HepG2 (cell line): ENCODE data around the gene YIF1B. TPM values are rescaled to one million over a fixed set of nuclear protein-coding genes. Genes with fewer than 3 reads are reported as not detected.
A peak's percentile ranks its signal among the peaks of the same experiment; 100 is the strongest.

ENCODE experiments used
- ARNTL ChIP-seq: sonication (generic); formaldehyde crosslinking; IDR thresholded peaks from 2 replicates; pipeline ENCODE4 v1.4.0; 2020; ENCODE audit warnings: mild to moderate bottlenecking, missing genetic modification reagents
- CAMTA2 ChIP-seq: sonication (generic); formaldehyde crosslinking; IDR thresholded peaks from 2 replicates; pipeline ENCODE4 v1.4.0; 2020; ENCODE audit warnings: mild to moderate bottlenecking, missing genetic modification reagents, borderline replicate concordance
- CEBPB ChIP-seq: IDR thresholded peaks from 2 replicates; pipeline ENCODE4 v1.6.1; 2011; ENCODE audit warnings: low read depth, low read length, improper control_type of control experiment, borderline replicate concordance
- CENPX ChIP-seq: sonication (generic); formaldehyde crosslinking; IDR thresholded peaks from 2 replicates; pipeline ENCODE4 v1.9.0; 2021; ENCODE audit warnings: mild to moderate bottlenecking, missing genetic modification reagents, moderate library complexity
- CHCHD3 ChIP-seq: sonication (generic); formaldehyde crosslinking; IDR thresholded peaks from 2 replicates; pipeline ENCODE4 v1.8.0; 2022; ENCODE audit warnings: mild to moderate bottlenecking, missing genetic modification reagents, moderate library complexity
- DNMT3B ChIP-seq: conservative IDR thresholded peaks from 2 replicates; pipeline ENCODE4 v1.6.1; 2016; ENCODE audit warnings: missing biosample characterization, control low read depth
- KDM4B ChIP-seq: sonication (generic); formaldehyde crosslinking; IDR thresholded peaks from 2 replicates; pipeline ENCODE4 v1.4.0; 2020; ENCODE audit warnings: missing genetic modification reagents
- MED8 ChIP-seq: sonication (generic); formaldehyde crosslinking; IDR thresholded peaks from 2 replicates; pipeline ENCODE4 v1.8.1; 2023; ENCODE audit warnings: mild to moderate bottlenecking, missing genetic modification reagents; ENCODE audit not compliant: insufficient replicate concordance
- NKX3-1 ChIP-seq: sonication (generic); formaldehyde crosslinking; IDR thresholded peaks from 2 replicates; pipeline ENCODE4 v1.5.0; 2020; ENCODE audit warnings: missing genetic modification reagents
- PHF5A ChIP-seq: IDR thresholded peaks from one replicate; pipeline ENCODE4 v1.6.1; 2018; ENCODE audit warnings: low read depth, missing genetic modification reagents; ENCODE audit not compliant: unreplicated experiment
- PPARG ChIP-seq: conservative IDR thresholded peaks from 2 replicates; pipeline ENCODE4 v1.6.1; 2016; ENCODE audit warnings: missing biosample characterization, missing genetic modification reagents
- RAD51 ChIP-seq: fragments of 450-650 bp; IDR thresholded peaks from 2 replicates; pipeline ENCODE4 v1.6.1; 2016; ENCODE audit warnings: borderline replicate concordance
- RBM22 ChIP-seq: fragments of 200-400 bp; formaldehyde crosslinking; optimal IDR thresholded peaks from 2 replicates; pipeline ENCODE3; 2017; ENCODE audit warnings: mild to moderate bottlenecking, low read length, moderate library complexity
- SOX5 ChIP-seq: IDR thresholded peaks from 2 replicates; pipeline ENCODE4 v1.6.1; 2016; ENCODE audit warnings: borderline replicate concordance
- U2AF2 ChIP-seq: fragments of 200-400 bp; formaldehyde crosslinking; IDR thresholded peaks from 2 replicates; pipeline ENCODE4 v1.6.1; 2017; ENCODE audit warnings: low read depth, mild to moderate bottlenecking, low read length
- ZFAT ChIP-seq: sonication (generic); formaldehyde crosslinking; conservative IDR thresholded peaks from 2 replicates; pipeline ENCODE4 v1.8.1; 2023; ENCODE audit warnings: missing genetic modification reagents, inconsistent platforms
- ZNF121 ChIP-seq: sonication (generic); formaldehyde crosslinking; IDR thresholded peaks from 2 replicates; pipeline ENCODE4 v1.5.0; 2020; ENCODE audit warnings: mild to moderate bottlenecking, missing genetic modification reagents
- ZNF20 ChIP-seq: sonication (generic); formaldehyde crosslinking; IDR thresholded peaks from 2 replicates; pipeline ENCODE4 v1.4.0; 2020; ENCODE audit warnings: mild to moderate bottlenecking, moderate library complexity, missing genetic modification reagents
- ZNF546 ChIP-seq: sonication (generic); formaldehyde crosslinking; conservative IDR thresholded peaks from 2 replicates; pipeline ENCODE4 v1.8.1; 2023; ENCODE audit warnings: mild to moderate bottlenecking, missing genetic modification reagents
- ZNF660 ChIP-seq: sonication (generic); formaldehyde crosslinking; IDR thresholded peaks from 2 replicates; pipeline ENCODE4 v1.5.1; 2020; ENCODE audit warnings: mild to moderate bottlenecking, low read depth, missing genetic modification reagents, borderline replicate concordance
- ZNF703 ChIP-seq: sonication (generic); formaldehyde crosslinking; IDR thresholded peaks from 2 replicates; pipeline ENCODE4 v1.5.1; 2020; ENCODE audit warnings: missing genetic modification reagents, mild to moderate bottlenecking, moderate library complexity, borderline replicate concordance
- ZNF772 ChIP-seq: sonication (generic); formaldehyde crosslinking; IDR thresholded peaks from 2 replicates; pipeline ENCODE4 v1.5.0; 2020; ENCODE audit warnings: mild to moderate bottlenecking, missing genetic modification reagents
- ZNF788 ChIP-seq: sonication (generic); formaldehyde crosslinking; IDR thresholded peaks from 2 replicates; pipeline ENCODE4 v1.5.0; 2020; ENCODE audit warnings: mild to moderate bottlenecking, missing genetic modification reagents, borderline replicate concordance
- ZNF83 ChIP-seq: sonication (generic); formaldehyde crosslinking; IDR thresholded peaks from 2 replicates; pipeline ENCODE4 v1.4.0; 2020; ENCODE audit warnings: missing genetic modification reagents, mild to moderate bottlenecking, borderline replicate concordance
- ZSCAN30 ChIP-seq: sonication (generic); formaldehyde crosslinking; IDR thresholded peaks from 2 replicates; pipeline ENCODE4 v1.5.0; 2020; ENCODE audit warnings: mild to moderate bottlenecking, missing genetic modification reagents
- polyA plus RNA-seq, 8 experiments: library from polyadenylated mRNA; depleted of rRNA in 3 of 8; stranded (reverse) in 7 of 8; unstranded in 1 of 8; fragments of >200 nt; fragmentation: Illumina TruSeq in 4 of 8; extraction: Trizol in 4 of 8; gene quantifications; 2 replicates each; pipeline versions ENCODE4 v1.2.1 to v1.2.3, GENCODE V29; 2011 to 2016; ENCODE audit warnings: low read depth in 4 of 8, missing spikeins in 1 of 8, mixed read lengths in 1 of 8; ENCODE audit not compliant: insufficient read depth in 1 of 8
- total RNA-seq, 5 experiments: library from RNA; depleted of rRNA; stranded (reverse); fragments of >200 nt; fragmentation: Illumina TruSeq; extraction: Trizol; gene quantifications; 2 replicates each; pipeline ENCODE4 v1.2.3, GENCODE V29; 2016; ENCODE audit warnings: low read depth in 1 of 5
- TF ChIP-seq, protein P1 (sequence below): sonication (generic); formaldehyde crosslinking; IDR thresholded peaks from 2 replicates; pipeline ENCODE4 v1.4.0; 2020; ENCODE audit warnings: missing genetic modification reagents
- TF ChIP-seq, protein P2 (sequence below): sonication (generic); formaldehyde crosslinking; IDR thresholded peaks from 2 replicates; pipeline ENCODE4 v1.8.0; 2022; ENCODE audit warnings: mild to moderate bottlenecking, missing genetic modification reagents, borderline replicate concordance
- TF ChIP-seq, protein P3 (sequence below): sonication (generic); formaldehyde crosslinking; IDR thresholded peaks from 2 replicates; pipeline ENCODE4 v1.8.0; 2022; ENCODE audit warnings: mild to moderate bottlenecking, missing genetic modification reagents

The YIF1B gene
- total and polyA plus RNA-seq, 2 of the 13 experiments (the other 11 are each of a cell fraction or from before 2014, with no cell fraction given): 41.4 to 85.2 TPM

DNA sequence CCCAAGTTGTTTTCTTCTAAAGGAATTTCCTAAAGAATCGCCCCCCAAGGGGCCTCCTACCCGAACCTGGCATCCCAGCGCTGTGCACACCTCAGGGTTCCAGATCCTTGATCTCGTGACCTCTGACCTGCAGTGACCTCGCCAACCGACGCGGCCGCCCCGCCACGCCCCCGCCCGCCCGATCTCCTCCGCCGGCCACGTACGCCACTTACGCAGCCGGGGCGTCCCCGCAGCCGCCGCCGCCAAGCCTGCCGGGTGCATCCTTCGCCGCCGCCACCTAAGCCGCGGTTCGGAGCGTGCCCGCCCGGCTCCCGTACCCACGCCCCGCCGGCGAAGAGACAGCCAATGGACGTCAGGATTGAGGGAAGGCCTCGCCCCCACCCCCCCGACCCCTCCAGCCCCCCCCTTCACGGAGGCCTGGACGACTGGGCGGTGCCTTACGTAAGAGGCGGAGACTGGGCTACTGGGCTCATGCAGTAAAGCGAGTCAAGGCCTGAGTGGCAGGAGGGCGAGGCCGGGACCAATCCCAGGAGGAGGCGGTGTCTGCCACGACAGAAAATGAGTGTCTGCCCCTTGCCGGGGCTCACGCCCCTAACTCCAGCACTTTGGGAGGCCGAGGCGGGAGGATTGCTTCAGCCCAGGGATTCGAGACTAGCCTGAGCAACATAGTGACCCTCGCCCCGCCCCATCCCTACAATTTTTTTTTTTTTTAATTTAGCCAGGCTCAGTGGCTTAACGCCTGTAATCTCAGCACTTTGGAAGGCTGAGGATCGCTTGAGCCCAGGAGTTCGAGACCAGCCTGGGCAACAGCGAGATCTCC, at the start of gene YIF1B (continued):
- TF ChIP-seq KDM4B (CRISPR knock-in tag) (no peak), ARNTL (CRISPR knock-in tag) (no peak), ZFAT (no peak), MED8 (CRISPR knock-in tag) (no peak), SOX5 (CRISPR knock-in tag) (no peak), U2AF2 (no peak), CENPX (no peak), ZNF660 (CRISPR knock-in tag) (no peak), ZNF83 (CRISPR knock-in tag) (no peak), CAMTA2 (CRISPR knock-in tag) (no peak), PPARG (no peak), RAD51 (no peak), ZNF546 (CRISPR knock-in tag) (no peak), ZNF772 (CRISPR knock-in tag) (no peak), ZNF788 (no peak), PHF5A (CRISPR knock-in tag) (no peak), ZNF121 (CRISPR knock-in tag) (no peak), ZNF20 (CRISPR knock-in tag) (no peak), CHCHD3 (CRISPR knock-in tag) (0 out of 2 replicates have a peak, but pooled peaks have one; percentile 42), RBM22 (no peak), ZNF703 (no peak), DNMT3B (CRISPR knock-in tag) (no peak), ZSCAN30 (no peak), NKX3-1 (CRISPR knock-in tag) (no peak), CEBPB (peak; percentile 66; the same call in 1 of the 2 replicates)
- TF ChIP-seq, protein P1, sequence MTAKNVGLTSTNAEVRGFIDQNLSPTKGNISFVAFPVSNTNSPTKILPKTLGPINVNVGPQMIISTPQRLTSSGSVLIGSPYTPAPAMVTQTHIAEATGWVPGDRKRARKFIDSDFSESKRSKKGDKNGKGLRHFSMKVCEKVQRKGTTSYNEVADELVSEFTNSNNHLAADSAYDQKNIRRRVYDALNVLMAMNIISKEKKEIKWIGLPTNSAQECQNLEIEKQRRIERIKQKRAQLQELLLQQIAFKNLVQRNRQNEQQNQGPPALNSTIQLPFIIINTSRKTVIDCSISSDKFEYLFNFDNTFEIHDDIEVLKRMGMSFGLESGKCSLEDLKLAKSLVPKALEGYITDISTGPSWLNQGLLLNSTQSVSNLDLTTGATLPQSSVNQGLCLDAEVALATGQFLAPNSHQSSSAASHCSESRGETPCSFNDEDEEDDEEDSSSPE: no peak
- TF ChIP-seq, protein P2, sequence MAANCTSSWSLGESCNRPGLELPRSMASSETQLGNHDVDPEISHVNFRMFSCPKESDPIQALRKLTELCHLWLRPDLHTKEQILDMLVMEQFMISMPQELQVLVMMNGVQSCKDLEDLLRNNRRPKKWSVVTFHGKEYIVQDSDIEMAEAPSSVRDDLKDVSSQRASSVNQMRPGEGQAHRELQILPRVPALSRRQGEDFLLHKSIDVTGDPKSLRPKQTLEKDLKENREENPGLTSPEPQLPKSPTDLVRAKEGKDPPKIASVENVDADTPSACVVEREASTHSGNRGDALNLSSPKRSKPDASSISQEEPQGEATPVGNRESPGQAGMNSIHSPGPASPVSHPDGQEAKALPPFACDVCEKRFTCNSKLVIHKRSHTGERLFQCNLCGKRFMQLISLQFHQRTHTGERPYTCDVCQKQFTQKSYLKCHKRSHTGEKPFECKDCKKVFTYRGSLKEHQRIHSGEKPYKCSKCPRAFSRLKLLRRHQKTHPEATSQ (CRISPR knock-in tag): no peak
- TF ChIP-seq, protein P3, sequence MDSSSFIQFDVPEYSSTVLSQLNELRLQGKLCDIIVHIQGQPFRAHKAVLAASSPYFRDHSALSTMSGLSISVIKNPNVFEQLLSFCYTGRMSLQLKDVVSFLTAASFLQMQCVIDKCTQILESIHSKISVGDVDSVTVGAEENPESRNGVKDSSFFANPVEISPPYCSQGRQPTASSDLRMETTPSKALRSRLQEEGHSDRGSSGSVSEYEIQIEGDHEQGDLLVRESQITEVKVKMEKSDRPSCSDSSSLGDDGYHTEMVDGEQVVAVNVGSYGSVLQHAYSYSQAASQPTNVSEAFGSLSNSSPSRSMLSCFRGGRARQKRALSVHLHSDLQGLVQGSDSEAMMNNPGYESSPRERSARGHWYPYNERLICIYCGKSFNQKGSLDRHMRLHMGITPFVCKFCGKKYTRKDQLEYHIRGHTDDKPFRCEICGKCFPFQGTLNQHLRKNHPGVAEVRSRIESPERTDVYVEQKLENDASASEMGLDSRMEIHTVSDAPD (CRISPR knock-in tag): no peak
